ENCODE data around the gene ENDOD1. TPM values are rescaled to one million over a fixed set of nuclear protein-coding genes. Genes with fewer than 3 reads are reported as not detected.

Gene ENDOD1
- total RNA-seq, 3 donors from 2014 or later (not counting 1 experiment from before 2014, with no cell fraction given): 10.1 to 15.5 (median 14.0) TPM

DNA sequence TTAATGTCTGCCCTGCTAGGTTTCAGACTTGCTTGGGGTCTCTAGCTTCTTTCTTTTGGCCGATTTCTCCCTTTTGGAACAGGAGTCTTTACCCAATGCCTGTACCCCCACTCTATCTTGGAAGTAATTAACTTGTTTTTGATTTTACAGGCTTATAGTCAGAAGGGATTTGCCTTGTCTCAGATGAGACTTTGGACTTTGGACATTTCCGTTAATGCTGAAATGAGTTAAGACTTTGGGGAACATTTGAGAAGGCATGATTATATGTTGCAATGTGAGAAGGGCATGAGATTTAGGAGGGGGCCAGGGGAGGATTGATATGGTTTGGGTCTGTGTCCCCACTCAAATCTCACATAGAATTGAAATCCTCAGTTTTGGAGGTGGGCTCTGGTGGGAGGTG, 35.3 kb upstream of the ENDOD1 start:
- Mint-ChIP-seq H3K4me3 (no peak overlapping the region), H3K27ac (no peak overlapping the region), H3K9me3 (no peaks in the 10 kb centered on the region), H3K4me1 (no peaks in the 10 kb centered on the region), H3K36me3 (no peaks in the 10 kb centered on the region), H3K27me3 (ENCODE audit: low read depth in 2 of 2) (peaks cover 22 to 47% of the 10 kb centered on the region in 2 donors)
- Histone ChIP-seq H3K27me3 (ENCODE audit: control insufficient read depth, insufficient read depth, low read length) (peaks cover 3% of the 10 kb centered on the region), H3K4me1 (ENCODE audit: control insufficient read depth, insufficient read depth, low read length) (no peaks in the 10 kb centered on the region), H3K4me3 (ENCODE audit: low read length) (no peak overlapping the region), H3K9me3 (ENCODE audit: control insufficient read depth, insufficient read depth, low read length) (no peaks in the 10 kb centered on the region), H3K36me3 (ENCODE audit: control insufficient read depth, insufficient read depth, low read length) (no peaks in the 10 kb centered on the region), H3K27ac (ENCODE audit: low read length) (no peak overlapping the region)
- WGBS (ENCODE audit: insufficient coverage): 100% methylated on average over 1 of the region's 2 CpGs
- no peak for DNase-seq
- ATAC-seq: no peak
- TF ChIP-seq CTCF (IDR thresholded peaks at IDR 0.05): no peak
- intact Hi-C loops (cut with micrococcal nuclease): no loop called here

- Histone ChIP-seq H3K27me3 (ENCODE audit: control insufficient read depth, insufficient read depth, low read length) (peaks cover 3% of the 10 kb centered on the region), H3K4me3 (ENCODE audit: low read length) (no peak overlapping the region), H3K36me3 (ENCODE audit: control insufficient read depth, insufficient read depth, low read length) (no peaks in the 10 kb centered on the region), H3K27ac (ENCODE audit: low read length) (no peak overlapping the region), H3K4me1 (ENCODE audit: control insufficient read depth, insufficient read depth, low read length) (no peaks in the 10 kb centered on the region), H3K9me3 (ENCODE audit: control insufficient read depth, insufficient read depth, low read length) (no peaks in the 10 kb centered on the region)
- H3K4me1 Mint-ChIP-seq: no peaks in the 10 kb centered on the region
- TF ChIP-seq CTCF (IDR thresholded peaks at IDR 0.05): no peak
- H3K4me3 Mint-ChIP-seq: no peak overlapping the region
- H3K9me3 Mint-ChIP-seq: no peaks in the 10 kb centered on the region
- whole genome bisulfite sequencing (ENCODE audit: insufficient coverage): 42% methylated on average over 2 of the region's 2 CpGs
- no peaks in the 10 kb centered on the region for H3K36me3 Mint-ChIP-seq
- H3K27me3 Mint-ChIP-seq (ENCODE audit: low read depth in 2 of 2): peaks cover 22 to 52% of the 10 kb centered on the region in 2 donors
- intact Hi-C loops (cut with micrococcal nuclease): no loop called here
- ATAC-seq (no peak), DNase-seq (no peak)
- no peak overlapping the region for H3K27ac Mint-ChIP-seq
Observed at GRCh38 chr11:95055283-95055897, 34.3 kb upstream of the ENDOD1 start.

DNA sequence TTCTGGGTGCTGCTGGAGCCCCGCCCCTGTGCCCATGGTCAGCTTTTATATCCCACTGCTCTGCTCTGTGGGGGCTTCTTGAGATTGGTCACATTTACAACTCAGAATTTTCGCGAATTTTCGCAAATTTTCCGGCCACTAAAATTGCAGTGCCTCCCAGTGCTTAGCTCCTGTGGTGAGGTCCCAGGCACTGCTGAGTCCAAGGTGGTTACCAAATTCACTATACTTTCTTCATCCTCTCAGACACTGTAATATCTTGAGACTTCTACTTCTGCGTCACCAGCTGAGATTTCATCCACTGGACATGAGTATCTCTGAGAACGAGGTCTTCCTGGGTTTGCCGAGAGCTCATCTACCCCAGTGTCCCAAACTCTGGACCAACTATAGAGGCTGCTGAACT, 31.7 kb upstream of the ENDOD1 start:
- no peak overlapping the region for H3K27ac ChIP-seq (ENCODE audit: low read length)
- TF ChIP-seq CTCF (IDR thresholded peaks at IDR 0.05): no peak
- no peak overlapping the region for H3K4me3 ChIP-seq (ENCODE audit: low read length)
- no peaks in the 10 kb centered on the region for H3K36me3 ChIP-seq (ENCODE audit: control insufficient read depth, insufficient read depth, low read length)
- H3K4me3 Mint-ChIP-seq: no peak overlapping the region
- H3K27me3 Mint-ChIP-seq (ENCODE audit: low read depth in 2 of 2): peaks cover 18 to 67% of the 10 kb centered on the region in 2 donors
- WGBS (ENCODE audit: insufficient coverage): 94% methylated on average over 8 of the region's 8 CpGs
- DNase-seq: no peak
- H3K27me3 ChIP-seq (ENCODE audit: control insufficient read depth, insufficient read depth, low read length): peaks cover 3% of the 10 kb centered on the region
- no peak for ATAC-seq
- no peak overlapping the region for H3K27ac Mint-ChIP-seq
- intact Hi-C loops (cut with micrococcal nuclease): no loop called here
- no peaks in the 10 kb centered on the region for H3K4me1 ChIP-seq (ENCODE audit: control insufficient read depth, insufficient read depth, low read length)
- H3K9me3 ChIP-seq (ENCODE audit: control insufficient read depth, insufficient read depth, low read length): no peaks in the 10 kb centered on the region
- no peaks in the 10 kb centered on the region for H3K9me3 Mint-ChIP-seq
- H3K4me1 Mint-ChIP-seq: no peaks in the 10 kb centered on the region
- H3K36me3 Mint-ChIP-seq: no peaks in the 10 kb centered on the region

DNA sequence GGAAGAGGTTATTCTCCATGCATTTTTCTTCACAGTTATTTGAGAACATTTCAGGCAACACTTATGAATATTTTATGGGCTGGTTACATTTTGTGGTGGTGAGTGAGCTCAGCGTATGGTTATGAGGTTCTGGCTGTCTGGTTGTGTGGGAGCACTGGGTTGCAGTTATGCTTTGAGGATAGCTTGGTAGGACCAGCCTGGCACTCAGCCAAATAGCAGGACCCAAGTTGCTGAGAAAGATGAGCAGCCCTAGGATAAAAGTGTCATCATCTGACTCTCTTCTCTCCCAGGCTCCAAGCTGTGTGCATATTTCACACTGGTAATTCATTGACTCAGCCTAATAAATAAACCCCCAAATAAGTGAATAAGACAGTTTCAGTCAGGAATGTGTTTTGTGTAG, 31.0 kb upstream of the ENDOD1 start:
- no peaks in the 10 kb centered on the region for H3K4me1 Mint-ChIP-seq
- H3K27ac ChIP-seq (ENCODE audit: low read length): no peak overlapping the region
- H3K9me3 Mint-ChIP-seq: no peaks in the 10 kb centered on the region
- H3K27ac Mint-ChIP-seq: no peak overlapping the region
- WGBS (ENCODE audit: insufficient coverage): 90% methylated on average over 1 of the region's 1 CpG
- no peak overlapping the region for H3K4me3 ChIP-seq (ENCODE audit: low read length)
- H3K27me3 Mint-ChIP-seq (ENCODE audit: low read depth in 2 of 2): peaks cover 13 to 61% of the 10 kb centered on the region in 2 donors
- TF ChIP-seq CTCF (IDR thresholded peaks at IDR 0.05): no peak
- peaks cover 3% of the 10 kb centered on the region for H3K27me3 ChIP-seq (ENCODE audit: control insufficient read depth, insufficient read depth, low read length)
- DNase-seq (no peak), ATAC-seq (no peak)
- H3K9me3 ChIP-seq (ENCODE audit: control insufficient read depth, insufficient read depth, low read length): no peaks in the 10 kb centered on the region
- intact Hi-C loops (cut with micrococcal nuclease): no loop called here
- no peaks in the 10 kb centered on the region for H3K36me3 ChIP-seq (ENCODE audit: control insufficient read depth, insufficient read depth, low read length)
- H3K4me1 ChIP-seq (ENCODE audit: control insufficient read depth, insufficient read depth, low read length): no peaks in the 10 kb centered on the region
- H3K4me3 Mint-ChIP-seq: no peak overlapping the region
- H3K36me3 Mint-ChIP-seq: no peaks in the 10 kb centered on the region
